GM21367 (cell line): ENCODE measurements around the gene UGT1A5.

Experiments used
- ATAC-seq: cut with Tn5 transposase; IDR thresholded peaks from one replicate; pipeline ENCODE4 v1.9.1; 2021; ENCODE audit not compliant: unreplicated experiment

The UGT1A5 gene

DNA sequence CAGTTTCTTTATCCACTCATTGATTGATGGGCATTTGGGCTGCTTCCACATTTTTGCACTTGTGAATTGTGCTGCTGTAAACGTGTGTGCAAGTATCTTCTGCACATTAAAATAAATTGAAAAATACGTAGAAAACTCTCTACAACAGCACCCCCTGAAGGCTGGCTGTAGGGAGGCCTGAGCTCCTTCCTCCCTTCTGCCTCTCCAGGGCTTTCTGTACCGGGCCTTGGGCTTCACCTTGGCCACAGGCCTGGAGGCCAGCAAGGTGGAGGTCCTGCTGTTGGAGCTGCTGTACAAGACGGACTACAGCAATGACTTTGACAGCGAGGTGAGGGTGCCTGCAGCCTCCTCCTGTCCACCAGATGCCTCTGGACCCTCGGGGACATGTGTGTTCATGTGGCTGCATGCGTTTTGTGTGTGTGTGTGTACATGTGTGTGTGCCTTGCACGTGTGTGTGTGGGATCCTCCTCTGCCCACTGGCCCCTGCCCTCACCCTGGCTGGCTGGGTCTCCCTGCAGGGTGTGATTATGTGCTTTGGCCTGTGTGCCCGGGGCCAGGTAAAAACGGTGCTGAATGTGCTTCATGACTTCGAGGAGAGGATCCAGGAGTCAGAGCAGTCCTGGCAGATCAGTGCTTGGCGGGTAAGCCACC is 94.6 kb downstream of the UGT1A5 start:
- ATAC-seq, result no peak

GRCh38 chr2:233807966-233808935 is 95.5 kb downstream of the UGT1A5 start:
- no peak for ATAC-seq

DNA sequence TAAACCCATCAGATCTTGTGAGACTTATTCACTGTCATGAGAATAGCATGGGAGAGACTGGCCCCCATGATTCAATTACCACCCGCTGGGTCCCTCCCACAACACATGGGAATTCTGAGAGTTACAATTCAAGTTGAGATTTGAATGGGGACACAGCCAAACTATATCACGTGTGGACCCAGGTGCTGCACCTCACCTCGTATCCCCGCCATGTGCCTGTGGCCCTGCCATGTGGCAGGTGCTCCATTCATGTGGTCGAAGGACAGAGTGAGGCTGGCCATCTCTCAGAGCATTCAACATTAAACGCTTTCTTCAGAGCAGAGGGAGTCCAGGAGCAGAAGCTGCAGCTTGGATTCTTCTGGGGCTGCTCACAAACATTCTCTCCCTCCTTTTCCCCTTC is 97.7 kb downstream of the UGT1A5 start:
- ATAC-seq, result no peak

DNA sequence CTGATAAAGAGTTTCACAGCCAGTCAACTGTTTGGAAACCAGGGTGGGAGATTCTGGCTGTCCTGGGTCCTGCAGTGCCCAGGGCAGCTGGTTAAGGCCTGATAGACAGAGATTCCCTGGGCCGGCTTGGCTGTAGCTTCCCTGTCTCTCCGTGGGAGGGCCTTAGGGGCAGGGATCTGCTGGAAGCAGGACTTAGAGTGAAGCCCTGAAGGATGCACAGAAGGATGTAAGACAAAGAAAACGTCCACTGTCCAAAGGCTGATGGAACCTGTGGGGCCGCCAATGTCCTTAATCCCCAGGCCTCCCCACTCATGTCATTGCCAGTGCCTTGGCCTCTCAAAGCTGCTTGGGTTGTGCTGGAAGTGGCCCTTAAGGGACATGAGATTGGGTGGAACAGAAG is 98.4 kb downstream of the UGT1A5 start:
- ATAC-seq, result no peak

GRCh38 chr2:233811732-233812131 is 99.0 kb downstream of the UGT1A5 start:
- ATAC-seq, result no peak

DNA sequence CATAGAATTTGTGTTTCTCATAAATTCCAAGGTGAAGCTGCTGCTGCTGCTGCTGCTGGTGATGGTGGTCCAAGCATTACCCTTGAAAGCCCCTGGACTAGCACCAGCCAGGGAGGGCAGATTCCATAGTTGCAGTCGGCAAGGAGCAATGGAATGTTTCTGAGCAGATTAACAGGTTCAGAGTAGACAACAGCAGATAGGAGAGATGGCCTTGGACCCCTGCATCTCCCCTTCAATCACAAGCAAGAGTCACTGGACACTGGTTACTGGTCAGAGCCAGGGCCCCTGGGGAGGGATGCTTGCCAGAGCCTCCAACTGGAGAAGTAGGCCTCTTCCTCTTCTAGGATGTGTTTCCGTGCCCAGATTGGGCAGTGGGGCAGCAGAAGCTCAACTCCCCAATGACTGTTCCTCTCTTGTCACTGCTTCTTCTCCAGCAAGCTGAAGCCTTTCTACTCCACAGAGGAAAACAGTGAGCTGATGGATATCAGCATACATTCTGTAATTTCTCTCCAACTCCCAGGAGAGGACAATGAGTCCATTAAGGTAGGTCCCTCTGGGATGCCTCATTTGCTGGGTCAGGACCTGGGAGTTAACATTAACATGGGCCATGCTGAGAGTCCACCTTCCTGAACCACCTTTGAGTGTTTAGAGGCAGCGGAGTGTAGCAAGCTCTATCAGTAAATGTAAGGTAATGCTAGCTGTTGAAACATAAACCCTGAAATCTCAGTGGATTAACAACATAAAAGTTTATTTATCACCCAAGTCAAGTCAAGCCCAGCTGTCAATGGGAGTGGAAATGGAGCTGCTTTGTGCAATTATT is 100.7 kb downstream of the UGT1A5 start:
- no peak for ATAC-seq

- no peak for ATAC-seq
Observed at GRCh38 chr2:233814056-233814835, 101.5 kb downstream of the UGT1A5 start.

DNA sequence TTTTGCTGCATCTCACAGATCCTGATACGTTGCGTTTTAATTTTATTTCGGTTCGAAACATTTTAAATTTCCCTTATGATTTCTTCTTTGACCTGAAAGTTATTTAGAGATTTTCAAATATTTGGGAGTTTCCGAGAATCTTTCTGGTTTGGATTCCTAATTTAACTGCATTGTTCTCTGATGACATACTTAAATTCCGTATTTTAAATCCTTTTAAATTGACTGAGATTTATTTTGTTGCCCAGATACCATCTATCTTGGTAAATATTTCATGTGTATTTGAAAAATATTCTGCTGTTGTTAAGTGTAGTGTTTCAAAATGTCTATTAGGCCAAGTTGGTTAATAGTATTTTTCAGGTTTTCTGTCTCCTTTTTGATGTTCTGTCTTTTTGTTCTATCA is 103.2 kb downstream of the UGT1A5 start:
- no peak for ATAC-seq

DNA sequence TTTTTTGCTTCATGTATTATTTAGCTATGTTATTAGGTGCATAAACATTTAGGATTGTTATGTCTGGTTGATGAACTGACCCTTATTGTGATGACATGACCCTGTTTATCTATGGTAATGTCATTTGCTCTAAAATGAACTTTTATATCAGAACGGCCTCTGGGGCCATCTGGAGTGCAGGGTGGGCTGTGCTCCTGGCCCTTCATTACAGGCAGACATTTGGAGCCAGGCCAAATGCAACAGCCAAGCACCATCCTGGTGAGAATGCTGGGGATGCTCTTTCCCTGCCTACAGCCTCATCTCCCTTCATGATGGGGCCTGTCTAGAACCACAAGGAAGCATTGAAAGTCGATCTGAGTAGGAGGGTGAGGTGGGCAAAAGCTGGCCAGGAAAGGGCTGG is 103.6 kb downstream of the UGT1A5 start:
- no peak for ATAC-seq

DNA sequence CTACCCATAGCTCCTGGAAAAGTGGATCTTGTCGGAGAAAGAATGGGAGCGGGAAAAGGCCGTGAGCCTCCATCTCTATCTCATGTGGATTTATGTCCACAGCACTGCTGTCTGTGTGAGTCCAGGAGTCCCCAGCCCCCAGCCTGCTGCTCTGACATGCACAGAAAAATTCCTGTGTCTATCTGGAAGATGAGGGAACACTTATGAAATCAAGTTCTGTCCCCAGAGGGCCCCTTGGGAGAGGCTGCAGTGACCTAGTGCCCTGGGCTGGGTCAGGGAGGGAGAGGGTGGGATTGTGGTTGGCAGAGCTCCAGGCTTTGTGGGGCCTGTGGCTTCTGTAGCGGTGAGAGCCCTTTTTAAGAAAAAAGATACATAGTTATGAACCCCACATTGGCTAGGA is 104.1 kb downstream of the UGT1A5 start:
- no peak for ATAC-seq

- no peak for ATAC-seq
Observed at GRCh38 chr2:233817361-233817911, 104.7 kb downstream of the UGT1A5 start.

DNA sequence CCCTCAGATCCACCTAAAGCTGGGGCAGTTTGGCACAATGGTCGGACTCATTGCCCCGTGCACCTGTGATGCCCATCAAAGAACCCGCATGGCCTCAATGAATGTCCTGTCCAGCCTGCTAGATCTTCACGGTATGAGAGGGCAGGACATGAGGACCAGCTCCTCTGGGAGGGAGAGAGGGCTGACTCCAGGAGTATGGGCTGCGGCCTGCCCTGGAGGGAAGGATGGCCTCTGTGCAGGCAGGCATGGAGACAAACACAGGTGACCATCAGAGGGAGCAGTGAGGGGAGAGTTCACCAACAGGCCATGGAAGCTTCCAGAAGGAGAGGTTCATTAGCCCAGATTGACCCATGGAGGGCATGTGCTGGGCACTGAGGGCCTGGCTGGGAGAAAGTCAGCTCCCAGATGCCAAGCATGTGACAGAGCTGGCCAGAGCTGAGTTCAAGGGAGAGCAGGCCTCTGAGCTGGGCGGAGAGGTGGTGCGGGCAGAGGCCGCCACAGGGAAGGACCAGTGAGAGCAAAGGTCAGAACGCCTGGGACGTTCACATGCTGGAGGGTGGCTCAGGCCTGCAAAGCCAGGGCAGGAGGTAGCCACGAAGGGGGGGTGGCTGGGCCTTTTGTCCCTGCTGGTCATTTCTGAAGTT is 105.4 kb downstream of the UGT1A5 start:
- ATAC-seq, result no peak

DNA sequence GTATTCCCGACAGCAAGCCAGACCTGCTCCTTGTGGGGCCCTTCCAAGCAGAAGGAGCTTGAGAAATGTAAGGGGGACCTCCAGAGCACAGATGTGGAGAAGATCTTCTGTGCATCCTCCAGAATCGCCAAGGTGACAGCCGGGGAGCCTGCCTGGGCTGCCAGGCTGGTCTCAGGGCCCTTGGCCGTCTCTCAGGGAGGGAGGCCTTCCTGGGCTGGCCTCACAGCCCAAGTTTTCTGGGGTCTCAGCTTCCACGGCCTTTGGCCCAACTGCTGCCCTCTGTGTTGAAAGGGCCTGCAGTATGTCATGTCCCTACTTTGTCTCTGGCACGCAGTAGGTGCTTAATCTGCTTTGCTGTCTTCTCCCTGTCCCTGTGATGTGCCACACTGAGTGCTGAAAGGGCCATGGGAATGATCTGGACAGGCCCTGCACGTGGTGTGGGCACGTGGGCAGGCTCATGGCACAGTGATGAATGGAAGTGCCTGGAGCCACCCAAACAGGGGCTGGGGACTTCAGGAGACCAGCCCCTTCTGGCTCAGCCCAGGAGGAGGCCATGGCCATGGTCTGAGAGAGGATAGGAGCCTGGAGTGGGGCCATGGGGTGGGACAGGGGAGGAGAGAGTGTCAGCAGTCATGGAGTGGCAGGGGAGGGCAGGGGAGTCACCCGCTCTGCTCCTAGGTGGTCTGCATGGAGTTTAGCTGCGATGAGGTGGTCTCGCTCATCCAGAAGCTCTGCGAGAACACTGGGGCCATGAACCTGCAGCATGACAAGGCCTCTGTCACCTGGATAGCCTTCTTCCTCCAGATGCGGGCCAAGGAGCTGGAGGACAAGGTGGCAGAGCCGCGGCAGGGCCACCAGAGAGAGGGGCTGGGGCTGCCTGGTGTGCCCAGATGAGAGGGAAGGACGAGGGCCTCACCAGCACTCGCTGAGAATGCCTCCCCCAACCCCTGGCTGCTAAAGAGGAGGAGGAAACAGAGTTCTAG is 106.2 kb downstream of the UGT1A5 start:
- no peak for ATAC-seq

- ATAC-seq, result no peak
Observed at GRCh38 chr2:233819884-233820773, 107.4 kb downstream of the UGT1A5 start.

- no peak for ATAC-seq
Observed at GRCh38 chr2:233820774-233821105, 108.0 kb downstream of the UGT1A5 start.

DNA sequence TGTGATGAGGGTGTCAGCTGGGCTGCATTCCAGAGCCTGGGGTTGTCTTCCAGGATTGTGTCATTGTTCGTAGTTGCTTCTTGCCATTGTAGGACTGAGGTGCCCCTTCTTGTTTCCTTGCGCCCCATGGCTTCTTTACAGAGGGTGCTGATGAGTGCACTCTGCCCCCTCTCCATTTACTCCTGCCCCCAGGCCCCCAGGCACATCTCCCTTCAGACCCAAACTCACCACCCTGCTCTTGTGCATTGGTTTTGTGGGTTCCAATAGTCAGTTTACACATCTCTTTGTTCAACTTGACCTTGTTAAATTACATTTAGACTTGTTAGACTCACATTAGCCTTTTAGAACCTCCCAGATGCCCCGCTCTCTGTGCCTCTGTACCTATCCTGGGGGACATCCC is 108.5 kb downstream of the UGT1A5 start:
- no peak for ATAC-seq

DNA sequence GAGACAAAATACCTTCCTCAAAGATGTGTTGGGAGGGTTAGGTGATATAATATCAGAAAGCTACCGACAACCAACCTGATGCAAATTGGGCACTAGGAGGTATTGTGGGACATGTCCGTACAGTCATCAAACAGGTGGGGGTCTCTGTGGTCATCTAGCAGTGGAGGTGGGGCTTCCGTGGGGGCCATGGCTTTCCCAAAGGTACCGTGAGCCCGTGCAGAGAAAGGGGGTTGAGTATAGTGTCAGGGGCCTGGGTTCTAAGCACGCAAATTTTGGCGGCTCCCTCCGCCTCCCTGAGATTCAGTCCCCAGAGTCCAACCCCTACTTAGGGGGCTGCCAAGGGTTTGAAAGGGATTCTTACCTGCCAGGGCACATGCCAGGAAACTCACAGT is 109.0 kb downstream of the UGT1A5 start:
- ATAC-seq, result no peak
